ENCODE data around the gene COL27A1. TPM values are rescaled to one million over a fixed set of nuclear protein-coding genes. Genes with fewer than 3 reads are reported as not detected.

COL27A1 gene
- total RNA-seq, 4 donors from 2014 or later, result 2.1 to 9.0 (median 3.8) TPM

GRCh38 chr9:114357360-114357759, 202.0 kb downstream of the COL27A1 start:
- Histone ChIP-seq H3K4me3 (no peak overlapping the region), H3K36me3 (peaks cover 0 to 80% (median 38%) of the 10 kb centered on the region in 4 donors), H3K27me3 (no peaks in the 10 kb centered on the region), H3K4me1 (no peaks in the 10 kb centered on the region), H3K9me3 (no peaks in the 10 kb centered on the region), H3K27ac (no peak overlapping the region)
- intact Hi-C loops (cut with DNase I; ENCODE audit: low total_unique reads) (no loop called here), in situ Hi-C loops (cut with MboI; ENCODE audit: low pct_ligation_motif_present in 1 of 4, low pct_unique_long_range_greater_than_20kb in 1 of 4, low sequenced_read_pairs in 3 of 4) (no loop called here)
- WGBS, 2 donors (ENCODE audit: low coverage in 1 of 2), result 80 to 92% methylated on average over 1 to 6 of the region's 6 CpGs
- TF ChIP-seq CTCF (IDR thresholded peaks at IDR 0.05), result no peak
- TF ChIP-seq EP300 (IDR thresholded peaks at IDR 0.05; ENCODE audit: low read depth), result no peak
- no peak for TF ChIP-seq POLR2A (IDR thresholded peaks at IDR 0.05)
- TF ChIP-seq POLR2AphosphoS5 (IDR thresholded peaks at IDR 0.05), result no peak
- DNase-seq, result no peak

- TF ChIP-seq EP300 (IDR thresholded peaks at IDR 0.05; ENCODE audit: low read depth), result no peak
- intact Hi-C loops (cut with DNase I; ENCODE audit: low total_unique reads), result no loop called here
- H3K9me3 ChIP-seq, result no peaks in the 10 kb centered on the region
- H3K4me1 ChIP-seq, result no peaks in the 10 kb centered on the region
- WGBS, 2 donors (ENCODE audit: low coverage in 1 of 2), result 97% methylated on average over 9 of the region's 9 CpGs; no CpG with 5 or more reads in 1 of the 2 donors
- H3K36me3 ChIP-seq, result peaks cover 0 to 80% (median 38%) of the 10 kb centered on the region in 4 donors
- in situ Hi-C loops (cut with MboI; ENCODE audit: low pct_ligation_motif_present in 1 of 4, low pct_unique_long_range_greater_than_20kb in 1 of 4, low sequenced_read_pairs in 3 of 4), result no loop called here
- no peak for DNase-seq
- H3K27ac ChIP-seq, result no peak overlapping the region
- no peak overlapping the region for H3K4me3 ChIP-seq
- H3K27me3 ChIP-seq, result no peaks in the 10 kb centered on the region
These were observed 202.6 kb downstream of the COL27A1 start for GRCh38 chr9:114357911-114358328.

- Histone ChIP-seq H3K9me3 (no peaks in the 10 kb centered on the region), H3K4me3 (no peak overlapping the region), H3K36me3 (peaks cover 0 to 80% (median 38%) of the 10 kb centered on the region in 4 donors), H3K27me3 (no peaks in the 10 kb centered on the region), H3K27ac (no peak overlapping the region), H3K4me1 (peaks cover 0 to 10% (median under 1%) of the 10 kb centered on the region in 4 donors)
- DNase-seq, result no peak
- TF ChIP-seq EP300 (IDR thresholded peaks at IDR 0.05; ENCODE audit: low read depth) (no peak), CTCF (IDR thresholded peaks at IDR 0.05) (no peak), POLR2A (IDR thresholded peaks at IDR 0.05) (no peak), POLR2AphosphoS5 (IDR thresholded peaks at IDR 0.05) (no peak)
- WGBS, 2 donors (ENCODE audit: low coverage in 1 of 2), result 99% methylated on average over 7 of the region's 7 CpGs; no CpG with 5 or more reads in 1 of the 2 donors
- intact Hi-C loops (cut with DNase I; ENCODE audit: low total_unique reads), result no loop called here
- in situ Hi-C loops (cut with MboI; ENCODE audit: low pct_ligation_motif_present in 1 of 4, low pct_unique_long_range_greater_than_20kb in 1 of 4, low sequenced_read_pairs in 3 of 4), result no loop called here
These were observed 204.5 kb downstream of the COL27A1 start for GRCh38 chr9:114359801-114360200.

DNA sequence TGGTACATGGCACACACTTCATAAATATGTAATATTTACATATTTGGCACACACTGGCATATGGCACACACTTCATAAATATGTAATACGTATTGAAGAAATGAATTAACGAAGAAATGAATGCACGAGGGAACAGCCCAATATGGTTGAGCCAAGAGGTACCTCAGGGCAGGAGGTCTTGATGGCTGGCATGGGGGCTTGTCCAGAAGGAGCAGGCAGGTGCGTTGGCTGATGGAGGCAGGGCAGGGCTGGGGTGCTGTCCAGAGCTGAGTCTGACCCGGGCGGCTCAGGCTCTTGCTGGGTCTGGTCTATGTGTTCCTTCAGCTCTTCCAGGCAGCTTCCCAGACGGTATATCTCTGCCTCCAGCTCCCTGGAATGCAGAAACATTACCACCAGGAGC, 206.2 kb downstream of the COL27A1 start:
- H3K4me3 ChIP-seq, result no peak overlapping the region
- H3K4me1 ChIP-seq, result peaks cover 4 to 24% (median 8%) of the 10 kb centered on the region in 4 donors
- DNase-seq, result no peak
- intact Hi-C loops (cut with DNase I; ENCODE audit: low total_unique reads), result no loop called here
- peaks cover 0 to 71% (median 34%) of the 10 kb centered on the region in 4 donors for H3K36me3 ChIP-seq
- no peaks in the 10 kb centered on the region for H3K9me3 ChIP-seq
- WGBS, 2 donors (ENCODE audit: low coverage in 1 of 2), result 95 to 100% methylated on average over 2 to 7 of the region's 7 CpGs
- TF ChIP-seq CTCF (IDR thresholded peaks at IDR 0.05) (no peak), EP300 (IDR thresholded peaks at IDR 0.05; ENCODE audit: low read depth) (no peak), POLR2AphosphoS5 (IDR thresholded peaks at IDR 0.05) (no peak), POLR2A (IDR thresholded peaks at IDR 0.05) (no peak)
- in situ Hi-C loops (cut with MboI; ENCODE audit: low pct_ligation_motif_present in 1 of 4, low pct_unique_long_range_greater_than_20kb in 1 of 4, low sequenced_read_pairs in 3 of 4), result no loop called here
- no peak overlapping the region for H3K27ac ChIP-seq
- no peaks in the 10 kb centered on the region for H3K27me3 ChIP-seq

Small RNA genes within 50 kb of the gene (small RNA-seq; reads per million reads assigned to genes)
- 2.6 to 13.8 (median 12.1) reads per million in 4 donors for gene MIR455

Other genes with a start within 250 kb of the COL27A1 start
- under 1 TPM in 1 of 4 donors, not detected in 3; 0.96 TPM for gene AMBP, start 77.2 kb upstream of the COL27A1 start, total RNA-seq
- 10 to 100 TPM; 10.6 to 37.2 (median 20.0) TPM for gene KIF12, start 56.2 kb upstream of the COL27A1 start, total RNA-seq
- gene ORM1, start 167.6 kb downstream of the COL27A1 start, total RNA-seq, result not detected
- gene ORM2, start 174.3 kb downstream of the COL27A1 start, total RNA-seq, result not detected
- 10 to 100 TPM; 34.8 to 63.2 (median 48.6) TPM for gene AKNA, start 232.4 kb downstream of the COL27A1 start, total RNA-seq

All from transverse colon (tissue), 4 donors.